ENCODE data around the gene CHAT.

The CHAT gene

GRCh38 chr10:49666054-49666615 is 52.3 kb downstream of the CHAT start:
- no peak overlapping the region for H3K27ac ChIP-seq (replicated peaks)
- H3K4me3 ChIP-seq (replicated peaks; ENCODE audit: insufficient read depth, low read length), result no peak overlapping the region
- DNase-seq (ENCODE audit: low read depth in 1 of 2, low spot score in 1 of 2), result no peak
- TF ChIP-seq POLR2AphosphoS5 (IDR thresholded peaks at IDR 0.05; ENCODE audit: low read depth), result no peak
- TF ChIP-seq GABPA (IDR thresholded peaks at IDR 0.05; ENCODE audit: low read depth), result no peak
- TF ChIP-seq CTCF (IDR thresholded peaks at IDR 0.05; ENCODE audit: insufficient read depth, low read length), result no peak
- no peak for TF ChIP-seq REST (IDR thresholded peaks at IDR 0.05; ENCODE audit: insufficient replicate concordance, low read depth)
- no peak for TF ChIP-seq SPI1 (IDR thresholded peaks at IDR 0.05; ENCODE audit: borderline replicate concordance, low read depth)
- H3K27me3 ChIP-seq (ENCODE audit: insufficient read depth, poor library complexity, severe bottlenecking), result peaks cover 2% of the 10 kb centered on the region

GRCh38 chr10:49666685-49667084 is 52.8 kb downstream of the CHAT start:
- H3K27ac ChIP-seq (replicated peaks), result no peak overlapping the region
- no peak for TF ChIP-seq CTCF (IDR thresholded peaks at IDR 0.05; ENCODE audit: insufficient read depth, low read length)
- TF ChIP-seq POLR2AphosphoS5 (IDR thresholded peaks at IDR 0.05; ENCODE audit: low read depth), result no peak
- TF ChIP-seq SPI1 (IDR thresholded peaks at IDR 0.05; ENCODE audit: borderline replicate concordance, low read depth), result no peak
- no peak for TF ChIP-seq REST (IDR thresholded peaks at IDR 0.05; ENCODE audit: insufficient replicate concordance, low read depth)
- no peak for TF ChIP-seq GABPA (IDR thresholded peaks at IDR 0.05; ENCODE audit: low read depth)
- no peak overlapping the region for H3K4me3 ChIP-seq (replicated peaks; ENCODE audit: insufficient read depth, low read length)
- no peak for DNase-seq (ENCODE audit: low read depth in 1 of 2, low spot score in 1 of 2)
- H3K27me3 ChIP-seq (ENCODE audit: insufficient read depth, poor library complexity, severe bottlenecking), result peaks cover 2% of the 10 kb centered on the region

- no peak for DNase-seq (ENCODE audit: low read depth in 1 of 2, low spot score in 1 of 2)
- no peak for TF ChIP-seq GABPA (IDR thresholded peaks at IDR 0.05; ENCODE audit: low read depth)
- TF ChIP-seq POLR2AphosphoS5 (IDR thresholded peaks at IDR 0.05; ENCODE audit: low read depth), result no peak
- TF ChIP-seq REST (IDR thresholded peaks at IDR 0.05; ENCODE audit: insufficient replicate concordance, low read depth), result no peak
- no peak for TF ChIP-seq SPI1 (IDR thresholded peaks at IDR 0.05; ENCODE audit: borderline replicate concordance, low read depth)
- TF ChIP-seq CTCF (IDR thresholded peaks at IDR 0.05; ENCODE audit: insufficient read depth, low read length), result no peak
- peaks cover 7% of the 10 kb centered on the region for H3K27me3 ChIP-seq (ENCODE audit: insufficient read depth, poor library complexity, severe bottlenecking)
- no peak overlapping the region for H3K4me3 ChIP-seq (replicated peaks; ENCODE audit: insufficient read depth, low read length)
- H3K27ac ChIP-seq (replicated peaks), result no peak overlapping the region
These were observed 54.2 kb downstream of the CHAT start for GRCh38 chr10:49667991-49668390.

Measured in HL-60 (cell line).